GM12875 (cell line): ENCODE measurements around the gene MYO1D.

Experiments used
- H3K4me3 ChIP-seq: one replicate; pipeline ENCODE4 v1.5.1; 2011; ENCODE audit warnings: low read depth, low read length, control low read depth
- TF ChIP-seq, protein P1 (sequence below): IDR thresholded peaks from 2 replicates; pipeline ENCODE4 v1.5.1; 2011; ENCODE audit warnings: low read depth, mild to moderate bottlenecking, control low read depth, inconsistent platforms, low read length, moderate library complexity, borderline replicate concordance; ENCODE audit not compliant: insufficient read depth

The MYO1D gene

DNA sequence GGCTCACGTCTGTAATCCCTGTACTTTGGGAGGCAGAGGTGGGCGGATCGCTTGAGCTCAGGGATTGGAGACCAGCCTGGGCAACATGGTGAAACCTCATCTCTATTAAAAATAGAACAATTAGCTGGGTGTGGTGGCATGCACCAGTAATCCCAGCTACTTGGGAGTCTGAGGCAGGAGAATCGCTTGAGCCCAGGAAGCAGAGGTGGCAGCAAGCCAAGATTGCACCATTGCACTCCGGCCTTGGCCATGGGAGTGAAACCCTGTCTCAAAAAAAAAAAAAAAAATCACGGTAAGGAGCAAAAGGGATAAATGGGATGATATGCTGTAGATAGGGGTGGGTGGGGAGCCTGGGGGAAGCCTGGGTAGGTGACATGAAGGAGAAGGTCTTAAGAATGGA, 30.7 kb upstream of the MYO1D start:
- TF ChIP-seq, protein P1, sequence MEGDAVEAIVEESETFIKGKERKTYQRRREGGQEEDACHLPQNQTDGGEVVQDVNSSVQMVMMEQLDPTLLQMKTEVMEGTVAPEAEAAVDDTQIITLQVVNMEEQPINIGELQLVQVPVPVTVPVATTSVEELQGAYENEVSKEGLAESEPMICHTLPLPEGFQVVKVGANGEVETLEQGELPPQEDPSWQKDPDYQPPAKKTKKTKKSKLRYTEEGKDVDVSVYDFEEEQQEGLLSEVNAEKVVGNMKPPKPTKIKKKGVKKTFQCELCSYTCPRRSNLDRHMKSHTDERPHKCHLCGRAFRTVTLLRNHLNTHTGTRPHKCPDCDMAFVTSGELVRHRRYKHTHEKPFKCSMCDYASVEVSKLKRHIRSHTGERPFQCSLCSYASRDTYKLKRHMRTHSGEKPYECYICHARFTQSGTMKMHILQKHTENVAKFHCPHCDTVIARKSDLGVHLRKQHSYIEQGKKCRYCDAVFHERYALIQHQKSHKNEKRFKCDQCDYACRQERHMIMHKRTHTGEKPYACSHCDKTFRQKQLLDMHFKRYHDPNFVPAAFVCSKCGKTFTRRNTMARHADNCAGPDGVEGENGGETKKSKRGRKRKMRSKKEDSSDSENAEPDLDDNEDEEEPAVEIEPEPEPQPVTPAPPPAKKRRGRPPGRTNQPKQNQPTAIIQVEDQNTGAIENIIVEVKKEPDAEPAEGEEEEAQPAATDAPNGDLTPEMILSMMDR = no peak
- H3K4me3 ChIP-seq = no peak overlapping the region

DNA sequence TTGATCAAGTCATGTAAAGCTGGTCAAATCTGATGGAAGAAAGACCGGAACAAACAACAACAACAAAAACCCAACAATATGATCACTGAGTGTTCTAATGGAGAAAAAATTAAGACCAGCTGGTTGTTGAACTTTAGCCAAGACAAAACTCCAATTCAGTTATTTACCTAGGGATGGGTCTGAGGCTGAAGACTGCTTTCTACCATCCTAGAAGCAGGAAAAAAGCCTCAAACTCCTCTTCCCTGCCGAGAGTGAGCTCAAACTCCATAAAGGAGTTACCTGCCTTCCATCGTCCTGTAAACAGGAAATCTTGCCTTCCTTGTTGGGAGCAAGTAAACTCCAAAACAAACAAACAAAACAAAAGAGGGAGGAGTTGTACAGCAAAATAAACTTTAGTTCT, 28.0 kb upstream of the MYO1D start:
- H3K4me3 ChIP-seq = no peak overlapping the region
- TF ChIP-seq, protein P1 = no peak

DNA sequence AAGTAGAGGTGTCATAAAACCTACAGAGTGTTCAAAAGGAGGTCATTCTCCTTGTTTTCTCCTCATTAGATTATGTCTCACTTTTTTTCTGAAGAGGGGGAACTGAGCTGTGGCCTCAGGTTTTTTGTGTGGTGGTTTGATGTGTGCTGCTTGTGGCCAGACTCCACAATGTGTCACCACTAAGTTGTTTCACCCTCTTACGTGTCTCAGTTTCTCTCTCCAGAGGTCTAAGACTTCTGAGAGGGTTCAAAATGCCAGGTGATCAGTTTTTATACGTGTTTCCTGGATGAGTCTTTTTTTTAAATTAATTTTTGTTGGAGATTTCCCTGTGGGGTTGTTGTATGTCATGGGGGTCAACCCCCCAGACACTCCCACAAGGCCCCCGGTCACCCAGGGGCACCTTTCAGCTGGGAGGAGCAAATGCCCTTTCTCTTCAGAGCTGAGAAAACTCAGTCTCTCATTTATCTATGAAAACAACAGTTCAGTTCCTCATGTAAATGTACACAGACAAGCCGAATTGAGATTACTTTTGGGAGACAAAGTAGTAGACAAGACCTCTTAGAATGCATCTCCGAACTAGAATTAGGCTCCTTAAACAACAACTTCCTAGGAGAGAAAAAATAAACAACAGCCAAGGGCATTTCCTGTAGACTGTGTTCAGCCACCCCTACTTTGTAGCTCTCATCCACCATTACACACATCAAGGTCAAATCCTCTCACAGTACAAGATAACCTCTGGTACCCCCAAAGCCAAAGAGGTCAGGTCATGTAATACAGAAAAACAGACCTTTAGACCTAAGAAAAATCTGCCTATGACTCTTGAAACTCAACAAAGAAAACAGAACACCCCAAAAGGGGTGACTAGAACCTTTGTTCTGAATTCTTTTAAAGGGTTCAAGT, 27.1 kb upstream of the MYO1D start:
- TF ChIP-seq, protein P1 = no peak
- no peak overlapping the region for H3K4me3 ChIP-seq

DNA sequence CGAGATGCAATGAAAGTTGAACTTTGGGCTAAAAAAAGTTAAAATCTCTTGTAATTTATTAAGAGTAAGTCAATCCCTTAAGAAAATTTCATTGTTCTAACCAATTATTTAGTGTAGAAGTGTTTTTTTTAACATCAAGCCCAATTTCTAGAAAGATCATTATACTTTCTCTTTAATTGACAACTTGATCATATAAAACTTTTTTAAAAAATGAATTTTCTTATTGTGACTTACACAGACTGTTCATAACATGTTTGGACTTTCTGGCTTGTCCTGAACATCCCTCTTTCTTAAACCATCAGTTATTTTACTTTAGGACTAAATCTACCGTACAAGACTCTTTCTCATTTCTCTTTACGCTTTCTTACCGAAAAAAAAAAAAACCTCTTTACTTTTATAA, 24.8 kb upstream of the MYO1D start:
- TF ChIP-seq, protein P1 = no peak
- H3K4me3 ChIP-seq = no peak overlapping the region

DNA sequence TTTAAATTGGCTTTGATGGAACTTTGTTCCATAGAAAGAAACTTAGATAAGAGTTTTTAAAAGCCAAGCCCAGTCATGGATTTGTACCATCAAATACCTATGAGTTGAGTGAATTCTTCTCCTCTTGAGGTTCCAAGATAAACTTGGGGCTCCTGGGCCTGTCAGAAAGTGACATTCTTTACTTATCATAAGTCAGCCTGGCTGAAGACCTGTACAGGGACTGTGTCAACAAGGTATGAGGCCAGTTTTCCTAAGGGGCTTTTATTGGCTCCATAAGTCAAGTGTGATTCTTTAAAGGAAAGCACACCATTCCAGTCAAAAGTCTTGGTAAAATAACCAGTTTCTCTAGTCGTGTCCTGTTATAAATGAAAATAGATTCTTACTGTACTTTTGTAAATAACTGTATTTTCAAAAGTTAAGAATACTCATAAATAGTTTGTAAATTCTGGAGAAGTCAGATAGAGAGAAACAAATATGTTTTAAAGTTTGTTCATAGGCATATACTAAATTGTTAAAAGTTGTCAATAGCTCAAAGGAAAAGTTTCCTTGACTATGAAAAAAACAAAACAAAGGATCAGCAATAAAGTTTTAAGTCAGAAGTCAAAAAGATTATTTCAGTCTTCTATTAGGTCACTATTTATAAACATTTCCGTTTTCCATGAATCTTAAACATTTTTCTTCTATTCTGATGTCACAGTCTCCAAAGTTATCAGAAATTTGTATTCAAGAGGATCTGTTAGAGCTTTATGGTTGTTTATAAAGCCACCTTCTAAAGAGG, 22.5 kb upstream of the MYO1D start:
- TF ChIP-seq, protein P1 = no peak
- no peak overlapping the region for H3K4me3 ChIP-seq

DNA sequence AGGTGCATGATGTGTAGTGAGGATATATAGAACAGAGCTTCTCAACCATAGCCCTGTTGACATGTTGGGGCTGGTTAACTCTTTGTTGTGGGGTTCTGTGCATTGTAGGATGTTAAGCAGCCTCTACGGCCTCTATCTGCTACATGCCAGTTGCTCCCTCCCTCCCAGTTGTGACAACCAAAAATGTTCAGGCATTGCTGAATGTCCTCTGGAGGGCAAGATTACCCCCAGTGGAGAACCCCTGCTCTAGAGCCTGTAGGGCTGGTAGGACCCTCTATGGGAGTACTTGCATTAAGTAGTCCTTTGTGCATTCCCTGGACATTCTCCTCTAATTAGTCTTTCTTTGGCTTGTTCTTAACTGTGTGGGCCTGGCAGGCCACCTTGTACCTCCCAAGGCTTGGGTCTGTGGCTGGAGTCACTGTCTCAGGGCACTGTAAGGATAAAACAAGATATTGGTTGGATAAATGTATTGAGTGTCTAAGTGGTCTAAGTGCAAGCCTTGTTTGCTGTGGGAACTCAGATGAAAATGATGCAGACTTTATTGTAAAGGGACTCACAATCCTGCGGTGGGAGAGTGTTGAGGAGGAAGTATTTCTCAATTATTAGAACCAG, 19.8 kb upstream of the MYO1D start:
- H3K4me3 ChIP-seq = no peak overlapping the region
- TF ChIP-seq, protein P1 = no peak
